Stomach smooth muscle (tissue), 2 donors: ENCODE measurements around the gene SEC63.
A peak's percentile ranks its signal among the peaks of the same experiment; 100 is the strongest.
"Not testable (repeated sequence)": the region's sequence is repeated elsewhere in the genome, so short reads cannot be mapped to it uniquely, and the experiment has no call there.

Experiments used
- H3K27ac ChIP-seq: one replicate; pipeline ENCODE4 v1.7.0; 2013; ENCODE audit warnings: mild to moderate bottlenecking, low read length, inconsistent platforms
- H3K27me3 ChIP-seq, 2 donors: one replicate each; pipeline ENCODE4 v1.7.0; 2013; ENCODE audit warnings: low read length in 2 of 2; ENCODE audit not compliant: insufficient read depth in 2 of 2, control insufficient read depth in 1 of 2
- H3K36me3 ChIP-seq, 2 donors: one replicate each; pipeline ENCODE4 v1.7.0; 2013; ENCODE audit warnings: low read length in 2 of 2; ENCODE audit not compliant: control insufficient read depth in 2 of 2, insufficient read depth in 2 of 2
- H3K4me1 ChIP-seq: one replicate; pipeline ENCODE4 v1.7.0; 2013; ENCODE audit warnings: low read length; ENCODE audit not compliant: control insufficient read depth, insufficient read depth
- H3K4me3 ChIP-seq, 2 donors: one replicate each; pipeline ENCODE4 v1.7.0; 2013; ENCODE audit warnings: low read length in 2 of 2
- H3K9ac ChIP-seq, 2 donors: one replicate each; pipeline ENCODE4 v1.7.0; 2013; ENCODE audit warnings: low read length in 2 of 2, mild to moderate bottlenecking in 1 of 2
- H3K9me3 ChIP-seq, 2 donors: one replicate each; pipeline ENCODE4 v1.7.0; 2013; ENCODE audit warnings: low read length in 2 of 2; ENCODE audit not compliant: control insufficient read depth in 2 of 2
- donor health status: healthy.
- donor health status: Pancreatic carcinoma.

The SEC63 gene

GRCh38 chr6:107956181-107956580 is 1.8 kb downstream of the SEC63 start:
- no peak overlapping the region for H3K27ac ChIP-seq
- H3K4me1 ChIP-seq: peaks cover 12% of the 10 kb centered on the region
- no peaks in the 10 kb centered on the region for H3K36me3 ChIP-seq
- H3K4me3 ChIP-seq: peak overlapping the region; percentile 94 to 97
- H3K9ac ChIP-seq: no peak overlapping the region
- no peaks in the 10 kb centered on the region for H3K9me3 ChIP-seq
- H3K27me3 ChIP-seq: no peaks in the 10 kb centered on the region

GRCh38 chr6:107953858-107954414 is 4.1 kb downstream of the SEC63 start:
- not testable (repeated sequence) for H3K4me3 ChIP-seq, H3K27me3 ChIP-seq, H3K36me3 ChIP-seq, H3K9ac ChIP-seq, H3K27ac ChIP-seq, H3K9me3 ChIP-seq
- H3K4me1 ChIP-seq: peaks cover 12% of the 10 kb centered on the region

- Histone ChIP-seq H3K9ac (no peak overlapping the region), H3K27ac (no peak overlapping the region), H3K4me3 (no peak overlapping the region), H3K27me3 (no peaks in the 10 kb centered on the region), H3K9me3 (no peaks in the 10 kb centered on the region), H3K36me3 (no peaks in the 10 kb centered on the region), H3K4me1 (no peaks in the 10 kb centered on the region)
Measured at GRCh38 chr6:107943626-107944439, 14.2 kb downstream of the SEC63 start.

GRCh38 chr6:107942142-107942541 is 15.9 kb downstream of the SEC63 start:
- no peaks in the 10 kb centered on the region for H3K27me3 ChIP-seq
- no peaks in the 10 kb centered on the region for H3K4me1 ChIP-seq
- H3K4me3 ChIP-seq: no peak overlapping the region
- no peak overlapping the region for H3K9ac ChIP-seq
- no peaks in the 10 kb centered on the region for H3K9me3 ChIP-seq
- H3K27ac ChIP-seq: no peak overlapping the region
- H3K36me3 ChIP-seq: no peaks in the 10 kb centered on the region

- no peaks in the 10 kb centered on the region for H3K27me3 ChIP-seq
- H3K9ac ChIP-seq: no peak overlapping the region
- no peaks in the 10 kb centered on the region for H3K9me3 ChIP-seq
- H3K36me3 ChIP-seq: no peaks in the 10 kb centered on the region
- no peak overlapping the region for H3K4me3 ChIP-seq
- H3K27ac ChIP-seq: no peak overlapping the region
- H3K4me1 ChIP-seq: no peaks in the 10 kb centered on the region
Measured at GRCh38 chr6:107941627-107942026, 16.4 kb downstream of the SEC63 start.

GRCh38 chr6:107941199-107941598 is 16.8 kb downstream of the SEC63 start:
- Histone ChIP-seq H3K27me3 (no peaks in the 10 kb centered on the region), H3K36me3 (no peaks in the 10 kb centered on the region), H3K9ac (no peak overlapping the region), H3K27ac (no peak overlapping the region), H3K4me3 (no peak overlapping the region), H3K9me3 (no peaks in the 10 kb centered on the region), H3K4me1 (no peaks in the 10 kb centered on the region)

GRCh38 chr6:107936910-107937292 is 21.1 kb downstream of the SEC63 start:
- not testable (repeated sequence) for H3K9me3 ChIP-seq, H3K9ac ChIP-seq, H3K36me3 ChIP-seq, H3K4me3 ChIP-seq, H3K4me1 ChIP-seq, H3K27me3 ChIP-seq, H3K27ac ChIP-seq

GRCh38 chr6:107936162-107936909 is 21.7 kb downstream of the SEC63 start:
- H3K4me1 ChIP-seq: no peaks in the 10 kb centered on the region
- no peaks in the 10 kb centered on the region for H3K27me3 ChIP-seq

GRCh38 chr6:107934229-107934628 is 23.8 kb downstream of the SEC63 start:
- not testable (repeated sequence) for H3K4me1 ChIP-seq, H3K9me3 ChIP-seq

More at GRCh38 chr6:107936162-107936909, 21.7 kb downstream of the SEC63 start:
- Histone ChIP-seq H3K27ac (no peak overlapping the region), H3K9ac (no peak overlapping the region), H3K4me3 (no peak overlapping the region), H3K9me3 (no peaks in the 10 kb centered on the region), H3K36me3 (peaks cover 0 to 2% of the 10 kb centered on the region in 2 donors)

GRCh38 chr6:107932580-107932979 is 25.4 kb downstream of the SEC63 start:
- Histone ChIP-seq H3K4me3 (no peak overlapping the region), H3K9me3 (no peaks in the 10 kb centered on the region), H3K4me1 (no peaks in the 10 kb centered on the region), H3K9ac (no peak overlapping the region), H3K27me3 (no peaks in the 10 kb centered on the region), H3K36me3 (peaks cover 0 to 2% of the 10 kb centered on the region in 2 donors), H3K27ac (no peak overlapping the region)

More at GRCh38 chr6:107934229-107934628, 23.8 kb downstream of the SEC63 start:
- H3K9ac ChIP-seq, H3K27ac ChIP-seq, H3K27me3 ChIP-seq, H3K4me3 ChIP-seq, H3K36me3 ChIP-seq: not testable (repeated sequence)
